IMR-90 (cell line): Measurements from ENCODE around the gene SOX6. TPM values are rescaled to one million over a fixed set of nuclear protein-coding genes. Genes with fewer than 3 reads are reported as not detected.

Experiments used
- ATAC-seq: fragments of 200-7000 bp; cut with Tn5 transposase; 2 replicates; pipeline ENCODE4 v1.9.1; 2020; ENCODE audit warnings: low read depth, mild to moderate bottlenecking, moderate library complexity
- BruUV-seq: library from RNA; stranded (reverse); fragments of 400-500 nt; replicated peaks from 2 replicates; lab custom pipeline; 2021; lab: Mats Ljungman, UMichigan
- CTCF ChIA-PET: fragments of 300-600 bp; formaldehyde crosslinking; extraction: SDS; loops from one replicate; lab custom pipeline; 2021; ENCODE audit warnings: antibody characterized with exemption; lab: Yijun Ruan, JAX
- POLR2A ChIA-PET: fragments of 300-600 bp; sonication (Branson Sonifier 250); formaldehyde crosslinking; loops from one replicate; lab custom pipeline; 2022; ENCODE audit warnings: antibody characterized with exemption; ENCODE audit not compliant: unreplicated experiment; lab: Charles Lee
- DNase-seq: peaks from one replicate; pipeline ENCODE4 v3.0.0; 2013
- H2AFZ ChIP-seq: replicated peaks from 2 replicates; pipeline ENCODE3; 2013; ENCODE audit warnings: low read length, mild to moderate bottlenecking; ENCODE audit not compliant: poor library complexity
- H2AK5ac ChIP-seq: 2 replicates; pipeline ENCODE4 v1.6.1; 2013; ENCODE audit warnings: low read depth, low read length, inconsistent platforms
- H2AK9ac ChIP-seq: replicated peaks from 2 replicates; pipeline ENCODE3; 2013; ENCODE audit warnings: mild to moderate bottlenecking, low read depth, low read length, moderate library complexity; ENCODE audit not compliant: poor library complexity
- H2BK120ac ChIP-seq: 2 replicates; pipeline ENCODE4 v1.6.1; 2013; ENCODE audit warnings: low read depth, low read length, inconsistent platforms
- H2BK15ac ChIP-seq: 3 replicates; pipeline ENCODE4 v1.6.1; 2013; ENCODE audit warnings: low read depth, low read length, inconsistent platforms
- H2BK20ac ChIP-seq: 2 replicates; pipeline ENCODE4 v1.6.1; 2013; ENCODE audit warnings: low read depth, mild to moderate bottlenecking, inconsistent platforms, low read length, moderate library complexity
- H2BK5ac ChIP-seq: 2 replicates; pipeline ENCODE4 v1.6.1; 2013; ENCODE audit warnings: mild to moderate bottlenecking, low read depth, low read length, inconsistent platforms; ENCODE audit not compliant: poor library complexity, severe bottlenecking
- H3K14ac ChIP-seq: replicated peaks from 2 replicates; pipeline ENCODE4 v1.6.1; 2013; ENCODE audit warnings: low read depth, low read length, inconsistent platforms
- H3K18ac ChIP-seq: 2 replicates; pipeline ENCODE4 v1.6.1; 2013; ENCODE audit warnings: low read depth, low read length, control low read depth
- H3K23ac ChIP-seq: 2 replicates; pipeline ENCODE4 v1.6.1; 2013; ENCODE audit warnings: low read depth, low read length, inconsistent platforms
- H3K27ac ChIP-seq: 2 replicates; pipeline ENCODE4 v1.5.1; 2013; ENCODE audit warnings: mild to moderate bottlenecking, control low read depth, low read length; ENCODE audit not compliant: insufficient read depth
- H3K27me3 ChIP-seq: 2 replicates; pipeline ENCODE4 v1.6.1; 2013; ENCODE audit warnings: low read length; ENCODE audit not compliant: control insufficient read depth, insufficient read depth
- H3K36me3 ChIP-seq: 2 replicates; pipeline ENCODE4 v1.6.1; 2013; ENCODE audit warnings: low read length, mixed read lengths; ENCODE audit not compliant: control insufficient read depth, insufficient read depth
- H3K4ac ChIP-seq: 2 replicates; pipeline ENCODE4 v1.6.1; 2013; ENCODE audit warnings: low read depth, low read length, inconsistent platforms
- H3K4me1 ChIP-seq: 2 replicates; pipeline ENCODE4 v1.6.1; 2013; ENCODE audit warnings: low read length, mixed read lengths; ENCODE audit not compliant: control insufficient read depth, insufficient read depth
- H3K4me2 ChIP-seq: 2 replicates; pipeline ENCODE4 v1.6.1; 2013; ENCODE audit warnings: low read depth, mild to moderate bottlenecking, control low read depth, low read length, moderate library complexity
- H3K4me3 ChIP-seq: 2 replicates; pipeline ENCODE4 v1.5.1; 2013; ENCODE audit warnings: low read depth, mild to moderate bottlenecking, control low read depth, low read length, moderate library complexity; ENCODE audit not compliant: insufficient read depth
- H3K56ac ChIP-seq: 2 replicates; pipeline ENCODE4 v1.6.1; 2013; ENCODE audit warnings: low read length, inconsistent platforms; ENCODE audit not compliant: insufficient read depth; ENCODE audit errors: extremely low read depth
- H3K79me1 ChIP-seq, 2 experiments: 2 replicates each; pipeline ENCODE4 v1.6.1; 2013; ENCODE audit warnings: low read length in 2 of 2, inconsistent platforms in 1 of 2, low read depth in 1 of 2
- H3K9ac ChIP-seq: 2 replicates; pipeline ENCODE4 v1.6.1; 2013; ENCODE audit warnings: low read depth, low read length, control low read depth
- H3K9me1 ChIP-seq: 2 replicates; pipeline ENCODE4 v1.6.1; 2013; ENCODE audit warnings: low read length, inconsistent platforms; ENCODE audit not compliant: insufficient read depth
- H3K9me3 ChIP-seq: 2 replicates; pipeline ENCODE4 v1.6.1; 2013; ENCODE audit warnings: low read length; ENCODE audit not compliant: control insufficient read depth, insufficient read depth
- H4K20me1 ChIP-seq: 2 replicates; pipeline ENCODE4 v1.6.1; 2013; ENCODE audit warnings: low read length, inconsistent platforms; ENCODE audit not compliant: insufficient read depth
- H4K5ac ChIP-seq: 2 replicates; pipeline ENCODE4 v1.6.1; 2013; ENCODE audit warnings: mild to moderate bottlenecking, low read depth, low read length, control low read depth
- H4K8ac ChIP-seq, 2 experiments: 2 replicates each; pipeline ENCODE4 v1.6.1; 2013; ENCODE audit warnings: low read depth in 2 of 2, low read length in 2 of 2, control low read depth in 1 of 2, inconsistent platforms in 1 of 2
- H4K91ac ChIP-seq: 2 replicates; pipeline ENCODE4 v1.6.1; 2013; ENCODE audit warnings: low read depth, low read length, inconsistent platforms; ENCODE audit not compliant: insufficient read depth
- CEBPB ChIP-seq: IDR thresholded peaks from 2 replicates; pipeline ENCODE4 v1.6.1; 2012; ENCODE audit warnings: low read depth, low read length, improper control_type of control experiment
- CHD1 ChIP-seq: IDR thresholded peaks from 2 replicates; pipeline ENCODE4 v1.6.1; 2012; ENCODE audit warnings: low read depth, low read length, improper control_type of control experiment
- NFE2L2 ChIP-seq: fragments of 150-350 bp; IDR thresholded peaks from 2 replicates; pipeline ENCODE4 v1.6.1; 2016; ENCODE audit warnings: low read depth, mild to moderate bottlenecking, low read length
- RCOR1 ChIP-seq: IDR thresholded peaks from 2 replicates; pipeline ENCODE4 v1.6.1; 2012; ENCODE audit warnings: mild to moderate bottlenecking, low read length, improper control_type of control experiment; ENCODE audit not compliant: insufficient replicate concordance
- USF2 ChIP-seq: fragments of 150-350 bp; IDR thresholded peaks from 2 replicates; pipeline ENCODE4 v1.6.1; 2017; ENCODE audit warnings: mild to moderate bottlenecking, antibody characterized with exemption, low read length, low read depth
- dilution Hi-C: fragments of 300-500 bp; cut with HindIII; formaldehyde crosslinking; loops from one replicate; pipeline ENCODE4 v1.14.3; 2018; ENCODE audit warnings: low sequenced_read_pairs; ENCODE audit not compliant: unreplicated experiment
- in situ Hi-C: fragments of 300-500 bp; cut with MboI; formaldehyde crosslinking; loops from 3 replicates; pipeline ENCODE4 v1.14.3; 2019; ENCODE audit warnings: low sequenced_read_pairs, inconsistent platforms, mixed read lengths
- intact Hi-C: fragments of 100-400 bp; cut with micrococcal nuclease; formaldehyde crosslinking; loops from 2 replicates; pipeline ENCODE4 v1.10.0; 2022
- polyA plus RNA-seq, 3 experiments: library from polyadenylated mRNA; depleted of rRNA; stranded (reverse); fragments of >200 nt; gene quantifications; 2 replicates each; pipeline ENCODE4 v1.2.3, GENCODE V29; 2012; ENCODE audit warnings: low replicate concordance in 1 of 3
- total RNA-seq: library from RNA; depleted of rRNA; stranded (reverse); fragments of >200 nt; gene quantifications from 2 replicates; pipeline ENCODE4 v1.2.3, GENCODE V29; 2012

The SOX6 gene
- total and polyA plus RNA-seq, 2 of the 4 experiments (the other 2 are of a cell fraction), result 1.7 to 7.7 TPM

- BruUV-seq, result no TSS peak
- no peak overlapping the region for H3K56ac ChIP-seq
- H3K4ac ChIP-seq, result peak overlapping the region; percentile 70
- no peaks in the 10 kb centered on the region for H4K20me1 ChIP-seq
- H2AK9ac ChIP-seq, result no peak overlapping the region
- H4K91ac ChIP-seq, result peak overlapping the region; percentile 85
- TF ChIP-seq CEBPB (no peak), RCOR1 (no peak), NFE2L2 (no peak), USF2 (no peak), CHD1 (no peak)
- peak overlapping the region; percentile 80 for H4K5ac ChIP-seq
- ATAC-seq (no peak), DNase-seq (no peak)
- no peaks in the 10 kb centered on the region for H3K9me3 ChIP-seq
- H2AK5ac ChIP-seq, result 0 out of 2 replicates have a peak overlapping the region, but pooled peaks have one; percentile 9
- intact Hi-C loops (loop anchor here (5.0 to 10.0 kb wide), 3 partner anchors 161 to 661 kb away; no protein-coding TSS in a partner anchor), in situ Hi-C loops (loop anchor here (10.0 kb wide), 1 partner anchor 619 kb away; no protein-coding TSS in a partner anchor), dilution Hi-C loops (no loop called here)
- peaks cover 22% of the 10 kb centered on the region for H3K4me1 ChIP-seq
- no peak overlapping the region for H2BK5ac ChIP-seq
- H2BK120ac ChIP-seq, result peak overlapping the region; percentile 86
- no peak overlapping the region for H3K4me2 ChIP-seq
- peak overlapping the region; percentile 13; the same call in 1 of the 3 replicates for H2BK15ac ChIP-seq
- H3K79me1 ChIP-seq, result no peaks in the 10 kb centered on the region
- H2BK20ac ChIP-seq, result peak overlapping the region; percentile 91
- no peak overlapping the region for H3K9ac ChIP-seq
- H3K27ac ChIP-seq, result peak overlapping the region; percentile 89; the same call in 1 of the 2 replicates
- peak overlapping the region; percentile 37 to 64; a peak in 2 of 4 replicates for H4K8ac ChIP-seq
- peaks cover 12% of the 10 kb centered on the region for H3K9me1 ChIP-seq
- peak overlapping the region; percentile 33 for H3K18ac ChIP-seq
- peak overlapping the region; percentile 14 for H3K23ac ChIP-seq
- no peaks in the 10 kb centered on the region for H3K27me3 ChIP-seq
- POLR2A ChIA-PET, result no interaction called here
- no peaks in the 10 kb centered on the region for H3K36me3 ChIP-seq
- CTCF ChIA-PET, result interaction anchor here (0.9 to 1.7 kb wide), 2 partner anchors 10 to 11 kb away, joined by 3 to 4 read pairs; no protein-coding TSS in a partner anchor
- H3K4me3 ChIP-seq, result no peak overlapping the region
- H3K14ac ChIP-seq, result peak overlapping the region; percentile 21
- H2AFZ ChIP-seq, result no peak overlapping the region
Measured at GRCh38 chr11:15985860-15986139, 370.5 kb downstream of the SOX6 start.
